GM18505 (cell line): ENCODE measurements around the gene BACE2.

Source experiments
- ATAC-seq: cut with Tn5 transposase; IDR thresholded peaks from one replicate; pipeline ENCODE4 v1.9.1; 2021; ENCODE audit not compliant: unreplicated experiment
- POLR2A ChIP-seq: IDR thresholded peaks from 4 replicates; pipeline ENCODE4 v1.6.1; 2011; ENCODE audit warnings: borderline replicate concordance; ENCODE audit not compliant: insufficient read depth, insufficient read length; ENCODE audit errors: extremely low read depth

BACE2 gene

GRCh38 chr21:41160036-41160435 lies 7.9 kb upstream of the BACE2 start:
- ATAC-seq: no peak
- no peak for TF ChIP-seq POLR2A

- no peak for ATAC-seq
- TF ChIP-seq POLR2A: no peak
Measured at GRCh38 chr21:41161428-41161827, 6.5 kb upstream of the BACE2 start.

GRCh38 chr21:41162096-41162495 lies 5.9 kb upstream of the BACE2 start:
- no peak for ATAC-seq
- TF ChIP-seq POLR2A: no peak

- TF ChIP-seq POLR2A: no peak
- ATAC-seq: no peak
Measured at GRCh38 chr21:41163091-41163490, 4.9 kb upstream of the BACE2 start.

- no peak for ATAC-seq
- TF ChIP-seq POLR2A: no peak
Measured at GRCh38 chr21:41164052-41164451, 3.9 kb upstream of the BACE2 start.

GRCh38 chr21:41164981-41165655 lies 2.8 kb upstream of the BACE2 start:
- no peak for TF ChIP-seq POLR2A
- ATAC-seq: no peak

- no peak for ATAC-seq
- no peak for TF ChIP-seq POLR2A
Measured at GRCh38 chr21:41166884-41167283, 1.1 kb upstream of the BACE2 start.

- TF ChIP-seq POLR2A: no peak
- no peak for ATAC-seq
Measured at GRCh38 chr21:41168391-41169257, 664 bp downstream of the BACE2 start.

GRCh38 chr21:41169258-41169576 lies 1.3 kb downstream of the BACE2 start:
- no peak for ATAC-seq
- no peak for TF ChIP-seq POLR2A

- TF ChIP-seq POLR2A: no peak
- no peak for ATAC-seq
Measured at GRCh38 chr21:41169701-41170100, 1.7 kb downstream of the BACE2 start.

- no peak for TF ChIP-seq POLR2A
- ATAC-seq: no peak
Measured at GRCh38 chr21:41170442-41170841, 2.5 kb downstream of the BACE2 start.

GRCh38 chr21:41170859-41171609 lies 3.1 kb downstream of the BACE2 start:
- no peak for ATAC-seq
- no peak for TF ChIP-seq POLR2A

- no peak for TF ChIP-seq POLR2A
- ATAC-seq: no peak
Measured at GRCh38 chr21:41175080-41175479, 7.1 kb downstream of the BACE2 start.

GRCh38 chr21:41176846-41177245 lies 8.9 kb downstream of the BACE2 start:
- no peak for ATAC-seq
- no peak for TF ChIP-seq POLR2A

GRCh38 chr21:41180752-41181151 lies 12.8 kb downstream of the BACE2 start:
- ATAC-seq: no peak
- no peak for TF ChIP-seq POLR2A

- ATAC-seq: no peak
- no peak for TF ChIP-seq POLR2A
Measured at GRCh38 chr21:41182547-41182946, 14.6 kb downstream of the BACE2 start.
